GM12892 (cell line): ENCODE measurements around the gene CGB5.

ENCODE experiments used
- POLR2A ChIP-seq: IDR thresholded peaks from 2 replicates; pipeline ENCODE4 v1.6.1; 2011; ENCODE audit warnings: low read depth, low read length, control low read depth
- POLR2AphosphoS5 ChIP-seq: IDR thresholded peaks from 2 replicates; pipeline ENCODE4 v1.6.1; 2011; ENCODE audit warnings: low read depth, low read length, control low read depth

- TF ChIP-seq POLR2A (no peak), POLR2AphosphoS5 (no peak)
These were observed 14.9 kb downstream of the CGB5 start for GRCh38 chr19:49058562-49058961.
